Choroid plexus epithelial cell (primary cell): Measurements from ENCODE around the gene ZNF142.

Experiments used
- DNase-seq: peaks from one replicate; pipeline ENCODE4 v3.0.0-alpha.2; 2010; ENCODE audit warnings: low read depth
- H3K4me3 ChIP-seq: 2 replicates; pipeline ENCODE4 v1.5.1; 2011; ENCODE audit warnings: low read depth, mild to moderate bottlenecking, control low read depth, low read length, moderate library complexity
- CTCF ChIP-seq: conservative IDR thresholded peaks from 2 replicates; pipeline ENCODE4 v1.5.1; 2011; ENCODE audit warnings: low read depth, mild to moderate bottlenecking, control low read depth, inconsistent platforms, low read length, moderate library complexity

ZNF142 gene

GRCh38 chr2:218655751-218656150 lies 3.7 kb downstream of the ZNF142 start:
- DNase-seq = no peak
- H3K4me3 ChIP-seq = no peak overlapping the region
- TF ChIP-seq CTCF = no peak

GRCh38 chr2:218648787-218649100 lies 10.7 kb downstream of the ZNF142 start:
- no peak overlapping the region for H3K4me3 ChIP-seq
- DNase-seq = no peak
- no peak for TF ChIP-seq CTCF

GRCh38 chr2:218648088-218648786 lies 11.2 kb downstream of the ZNF142 start:
- DNase-seq = peak; percentile 86
- TF ChIP-seq CTCF = peak; percentile 93

GRCh38 chr2:218645126-218645525 lies 14.3 kb downstream of the ZNF142 start:
- TF ChIP-seq CTCF = no peak
- no peak overlapping the region for H3K4me3 ChIP-seq
- peak; percentile 30 for DNase-seq

More at GRCh38 chr2:218648088-218648786, 11.2 kb downstream of the ZNF142 start:
- H3K4me3 ChIP-seq = no peak overlapping the region

GRCh38 chr2:218644721-218645120 lies 14.7 kb downstream of the ZNF142 start:
- no peak for DNase-seq
- TF ChIP-seq CTCF = peak; percentile 8
- H3K4me3 ChIP-seq = no peak overlapping the region

- no peak overlapping the region for H3K4me3 ChIP-seq
- no peak for TF ChIP-seq CTCF
- no peak for DNase-seq
These were observed 15.6 kb downstream of the ZNF142 start for GRCh38 chr2:218643751-218644310.

GRCh38 chr2:218642786-218643185 lies 16.6 kb downstream of the ZNF142 start:
- no peak overlapping the region for H3K4me3 ChIP-seq
- DNase-seq = no peak
- no peak for TF ChIP-seq CTCF
